SK-N-MC (cell line): Measurements from ENCODE around the gene INAFM1.

Experiments
- EZH2 ChIP-seq: fragments of 200-600 bp; sonication (generic); IDR thresholded peaks from one replicate; pipeline ENCODE4 v1.6.1; 2017; ENCODE audit warnings: antibody characterized with exemption
- FOXP2 ChIP-seq: optimal IDR thresholded peaks from 2 replicates; pipeline ENCODE3; 2011; ENCODE audit warnings: mild to moderate bottlenecking, moderate library complexity; ENCODE audit not compliant: insufficient read depth; ENCODE audit errors: extremely low read length, control extremely low read depth
- POLR2AphosphoS5 ChIP-seq: IDR thresholded peaks from 2 replicates; pipeline ENCODE4 v1.6.1; 2012; ENCODE audit warnings: mild to moderate bottlenecking, low read depth, low read length, borderline replicate concordance

- no peak for TF ChIP-seq EZH2
- TF ChIP-seq POLR2AphosphoS5, result no peak
- no peak for TF ChIP-seq FOXP2
These were observed 31.6 kb downstream of the INAFM1 start for GRCh38 chr19:47306303-47306702.
